ENCODE measurements around the gene TWIST2.

The TWIST2 gene

GRCh38 chr2:238924796-238925195 lies 76.9 kb downstream of the TWIST2 start:
- DNase-seq: no peak

GRCh38 chr2:238925281-238925680 lies 77.4 kb downstream of the TWIST2 start:
- DNase-seq: no peak

- no peak for DNase-seq
Observed at GRCh38 chr2:238925816-238926521, 78.1 kb downstream of the TWIST2 start.

GRCh38 chr2:238926761-238927611 lies 79.1 kb downstream of the TWIST2 start:
- DNase-seq: no peak

GRCh38 chr2:238927746-238928519 lies 80.0 kb downstream of the TWIST2 start:
- DNase-seq: no peak

- DNase-seq: no peak
Observed at GRCh38 chr2:238928520-238929241, 80.8 kb downstream of the TWIST2 start.

GRCh38 chr2:238929242-238930081 lies 81.6 kb downstream of the TWIST2 start:
- no peak for DNase-seq

GRCh38 chr2:238930216-238930615 lies 82.3 kb downstream of the TWIST2 start:
- DNase-seq: no peak

- DNase-seq: no peak
Observed at GRCh38 chr2:238936162-238937052, 88.5 kb downstream of the TWIST2 start.

- DNase-seq: no peak
Observed at GRCh38 chr2:238938003-238938400, 90.1 kb downstream of the TWIST2 start.

- DNase-seq: no peak
Observed at GRCh38 chr2:238938401-238939055, 90.6 kb downstream of the TWIST2 start.

GRCh38 chr2:238939074-238939473 lies 91.2 kb downstream of the TWIST2 start:
- DNase-seq: no peak

- no peak for DNase-seq
Observed at GRCh38 chr2:238939521-238940403, 91.9 kb downstream of the TWIST2 start.

- no peak for DNase-seq
Observed at GRCh38 chr2:238940806-238941205, 92.9 kb downstream of the TWIST2 start.

GRCh38 chr2:238941262-238941792 lies 93.4 kb downstream of the TWIST2 start:
- DNase-seq: no peak

- no peak for DNase-seq
Observed at GRCh38 chr2:238942080-238942725, 94.3 kb downstream of the TWIST2 start.

GRCh38 chr2:238942726-238943300 lies 94.9 kb downstream of the TWIST2 start:
- DNase-seq: no peak

Measured in MV-4-11 (cell line).